Cerebellar cortex (tissue), 1 donor: ENCODE results near the gene IP6K3.

Source experiments
- DNase-seq: peaks from one replicate; pipeline ENCODE4 v3.0.0-alpha.2; 2015; ENCODE audit warnings: low spot score

Gene IP6K3

DNA sequence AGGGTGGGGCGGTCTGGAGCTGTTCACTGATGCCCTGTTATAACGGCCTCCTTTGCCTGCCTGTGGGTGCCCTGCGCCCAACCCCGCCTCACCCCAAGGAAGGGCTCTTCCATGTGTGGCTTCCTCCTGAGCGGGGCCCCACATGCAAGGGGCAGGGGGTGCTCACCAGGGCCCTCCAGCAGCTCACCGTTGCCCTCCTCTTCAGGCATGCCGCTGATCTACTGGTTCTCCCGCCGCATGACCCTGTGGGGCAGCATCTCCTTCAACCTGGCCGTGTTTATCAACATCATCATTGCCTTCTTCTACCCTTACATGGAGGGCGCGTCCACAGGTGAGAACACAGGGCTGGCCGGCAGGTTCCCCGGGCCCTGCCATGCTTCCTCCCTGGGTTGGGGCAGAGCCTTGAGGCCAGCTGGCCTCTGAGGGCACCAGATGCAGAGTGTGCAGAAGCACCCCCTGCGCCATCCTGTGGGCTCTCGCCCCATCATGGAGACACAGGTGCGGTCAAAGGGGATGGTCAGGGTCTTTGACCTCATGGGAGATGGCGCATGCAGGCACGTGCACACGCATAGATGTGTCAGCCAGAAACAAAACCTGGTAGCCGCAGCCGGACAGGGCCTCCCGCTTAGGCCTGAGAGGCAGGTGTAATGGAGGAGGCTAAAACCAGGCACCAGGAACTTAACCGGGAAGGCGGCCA lies 58.1 kb downstream of the IP6K3 start:
- DNase-seq, result no peak

DNA sequence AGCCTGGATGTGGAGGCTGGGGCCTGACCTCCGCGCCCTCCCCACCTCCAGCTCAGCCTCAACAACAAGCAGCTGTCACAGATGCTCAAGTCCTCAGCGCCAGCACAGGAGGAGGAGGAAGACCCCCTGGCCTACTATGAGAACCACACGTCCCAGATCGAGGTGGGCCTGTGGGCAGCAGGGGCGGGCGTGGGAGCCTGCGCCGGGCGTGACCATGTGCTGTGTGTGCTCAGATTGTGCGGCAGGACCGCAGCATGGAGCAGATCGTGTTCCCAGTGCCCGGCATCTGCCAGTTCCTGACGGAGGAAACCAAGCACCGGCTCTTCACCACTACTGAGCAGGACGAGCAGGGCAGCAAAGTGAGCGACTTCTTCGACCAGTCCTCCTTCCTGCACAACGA lies 58.7 kb downstream of the IP6K3 start:
- DNase-seq, result no peak

DNA sequence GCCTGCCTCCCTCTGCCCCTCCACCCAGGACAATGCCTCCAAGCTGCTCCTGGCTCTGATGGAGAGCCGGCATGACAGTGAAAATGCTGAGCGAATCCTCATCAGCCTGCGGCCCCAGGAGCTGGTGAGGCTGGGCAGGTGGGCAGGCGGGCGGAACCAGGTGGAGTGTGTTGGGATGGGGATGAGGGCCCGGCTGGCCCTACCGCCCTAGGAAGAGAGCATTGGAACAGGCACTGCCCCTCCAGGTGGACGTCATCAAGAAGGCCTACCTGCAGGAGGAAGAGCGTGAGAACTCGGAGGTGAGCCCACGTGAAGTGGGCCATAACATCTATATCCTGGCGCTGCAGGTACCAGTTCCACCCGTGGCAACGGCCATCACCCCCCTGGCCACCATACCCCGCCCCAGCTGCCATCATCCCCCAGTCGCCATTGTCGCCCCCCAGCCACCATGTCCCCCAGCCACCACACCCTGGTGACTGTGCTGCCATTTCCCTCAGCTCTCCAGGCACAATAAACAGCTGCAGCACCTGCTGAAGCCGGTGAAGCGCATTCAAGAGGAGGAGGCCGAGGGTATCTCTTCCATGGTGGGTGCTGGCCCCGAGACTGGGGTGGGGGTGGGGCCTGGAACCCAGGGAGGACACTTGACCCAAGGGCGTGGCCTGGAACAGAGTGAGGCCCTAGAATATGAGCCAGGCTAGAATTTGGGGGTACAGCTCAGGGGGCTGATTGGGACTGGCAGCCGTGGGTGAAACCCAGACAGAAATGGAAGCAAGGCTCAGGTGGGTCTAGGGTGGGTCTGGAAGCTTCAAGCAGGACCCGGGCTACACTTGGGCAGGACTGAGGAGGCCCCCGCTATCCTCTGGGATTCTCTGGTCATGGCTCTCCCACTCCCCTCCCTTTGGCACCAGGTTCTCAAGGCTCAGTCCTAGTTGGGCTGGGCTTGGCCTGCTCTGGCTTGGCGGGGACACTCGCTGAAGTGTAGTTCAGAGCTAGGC lies 59.4 kb downstream of the IP6K3 start:
- DNase-seq, result no peak

DNA sequence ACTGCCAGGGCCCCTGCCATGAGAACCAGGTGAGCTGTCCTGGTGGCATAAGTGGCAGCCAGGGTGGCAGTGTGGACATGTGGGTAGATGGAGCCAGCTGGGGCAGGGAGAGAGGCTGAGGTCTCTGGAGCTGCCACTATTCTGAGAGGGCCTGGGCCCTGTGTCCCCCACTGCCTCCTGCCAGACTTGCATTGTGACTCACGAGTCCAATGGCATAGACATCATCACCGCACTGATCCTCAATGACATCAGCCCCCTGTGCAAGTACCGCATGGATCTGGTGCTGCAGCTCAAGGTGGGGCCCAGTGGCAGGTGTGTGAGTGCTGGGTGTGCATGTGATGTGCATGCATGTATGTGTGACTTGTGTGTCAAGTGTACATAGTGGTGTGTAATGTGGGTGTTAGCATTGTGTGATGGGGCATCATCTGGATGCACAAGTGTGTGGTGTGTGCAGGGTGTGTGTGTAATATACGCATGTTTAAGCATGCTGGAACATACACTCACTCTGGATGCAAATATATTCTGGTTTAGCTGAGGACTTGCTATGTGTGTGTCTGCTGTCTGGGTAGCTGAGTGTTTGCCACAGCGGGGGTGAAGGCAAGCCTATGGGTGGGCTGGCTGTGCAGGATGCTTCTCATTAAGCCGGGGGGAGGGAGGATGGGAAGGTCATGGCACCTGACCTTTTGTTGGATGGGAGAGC lies 60.3 kb downstream of the IP6K3 start:
- DNase-seq, result no peak

DNA sequence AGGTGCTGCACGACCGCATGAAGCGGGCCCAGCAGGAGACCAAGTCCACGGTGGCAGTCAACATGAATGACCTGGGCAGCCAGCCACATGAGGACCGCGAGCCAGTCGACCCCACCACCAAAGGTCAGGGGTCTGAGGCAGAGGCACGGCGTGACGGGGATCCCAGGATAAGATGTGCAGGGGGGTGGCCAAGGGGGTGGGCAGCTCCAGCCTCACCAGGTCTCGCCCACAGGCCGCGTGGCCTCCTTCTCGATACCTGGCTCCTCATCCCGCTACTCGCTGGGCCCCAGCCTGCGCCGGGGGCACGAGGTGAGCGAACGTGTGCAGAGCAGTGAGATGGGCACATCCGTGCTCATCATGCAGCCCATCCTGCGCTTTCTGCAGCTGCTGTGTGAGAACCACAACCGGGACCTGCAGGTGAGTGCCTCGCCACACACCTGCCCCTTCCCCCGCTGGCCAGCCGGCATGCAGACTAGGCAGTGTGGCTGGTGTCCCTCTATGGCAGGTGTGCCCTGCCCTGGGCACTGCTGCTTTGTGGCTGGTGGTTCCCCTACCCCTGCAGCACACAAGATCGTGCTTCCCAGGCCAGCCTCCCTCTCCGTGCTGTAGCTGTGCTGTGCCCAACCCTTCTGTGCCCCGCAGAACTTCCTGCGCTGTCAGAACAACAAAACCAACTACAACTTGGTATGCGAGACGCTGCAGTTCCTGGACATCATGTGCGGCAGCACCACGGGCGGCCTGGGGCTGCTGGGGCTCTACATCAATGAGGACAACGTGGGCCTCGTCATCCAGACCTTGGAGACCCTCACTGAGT lies 61.1 kb downstream of the IP6K3 start:
- no peak for DNase-seq

DNA sequence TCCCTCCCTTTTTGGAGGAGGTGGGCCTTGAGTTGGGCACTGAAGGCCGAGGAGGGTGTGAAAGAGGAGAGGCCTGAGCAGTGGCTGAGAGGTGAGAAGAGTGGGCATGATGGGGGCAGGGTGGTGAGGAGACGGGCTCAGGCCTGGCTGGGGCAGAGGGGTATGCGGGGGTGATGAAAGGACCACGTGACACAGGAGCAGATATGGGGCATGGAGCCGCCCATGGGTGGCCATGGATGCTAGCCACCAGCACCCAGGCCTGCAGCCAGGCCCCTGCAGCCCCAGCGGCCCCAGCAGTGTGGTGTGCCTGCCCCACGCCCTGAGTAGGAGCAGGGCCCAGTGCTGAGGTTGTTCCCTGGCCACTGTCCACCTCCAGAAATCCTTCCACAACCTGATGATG lies 61.7 kb downstream of the IP6K3 start:
- DNase-seq, result no peak

DNA sequence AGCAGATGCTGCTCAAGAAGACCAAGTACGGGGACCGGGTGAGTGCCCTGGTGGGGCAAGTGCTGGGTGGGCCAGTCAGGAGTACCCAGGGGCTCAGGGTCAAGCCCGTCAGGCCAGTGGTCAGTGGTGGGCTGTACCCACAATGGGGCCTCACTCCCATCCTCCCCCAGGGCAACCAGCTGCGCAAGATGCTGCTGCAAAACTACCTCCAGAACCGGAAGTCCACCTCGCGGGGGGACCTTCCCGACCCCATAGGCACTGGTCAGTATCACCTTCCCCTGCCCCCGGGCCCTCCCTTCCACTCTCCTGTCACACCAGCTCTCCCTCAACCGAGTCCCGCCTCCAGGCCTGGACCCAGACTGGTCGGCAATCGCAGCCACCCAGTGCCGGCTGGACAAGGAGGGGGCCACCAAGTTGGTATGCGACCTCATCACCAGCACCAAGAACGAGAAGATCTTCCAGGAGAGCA lies 62.2 kb downstream of the IP6K3 start:
- no peak for DNase-seq

DNA sequence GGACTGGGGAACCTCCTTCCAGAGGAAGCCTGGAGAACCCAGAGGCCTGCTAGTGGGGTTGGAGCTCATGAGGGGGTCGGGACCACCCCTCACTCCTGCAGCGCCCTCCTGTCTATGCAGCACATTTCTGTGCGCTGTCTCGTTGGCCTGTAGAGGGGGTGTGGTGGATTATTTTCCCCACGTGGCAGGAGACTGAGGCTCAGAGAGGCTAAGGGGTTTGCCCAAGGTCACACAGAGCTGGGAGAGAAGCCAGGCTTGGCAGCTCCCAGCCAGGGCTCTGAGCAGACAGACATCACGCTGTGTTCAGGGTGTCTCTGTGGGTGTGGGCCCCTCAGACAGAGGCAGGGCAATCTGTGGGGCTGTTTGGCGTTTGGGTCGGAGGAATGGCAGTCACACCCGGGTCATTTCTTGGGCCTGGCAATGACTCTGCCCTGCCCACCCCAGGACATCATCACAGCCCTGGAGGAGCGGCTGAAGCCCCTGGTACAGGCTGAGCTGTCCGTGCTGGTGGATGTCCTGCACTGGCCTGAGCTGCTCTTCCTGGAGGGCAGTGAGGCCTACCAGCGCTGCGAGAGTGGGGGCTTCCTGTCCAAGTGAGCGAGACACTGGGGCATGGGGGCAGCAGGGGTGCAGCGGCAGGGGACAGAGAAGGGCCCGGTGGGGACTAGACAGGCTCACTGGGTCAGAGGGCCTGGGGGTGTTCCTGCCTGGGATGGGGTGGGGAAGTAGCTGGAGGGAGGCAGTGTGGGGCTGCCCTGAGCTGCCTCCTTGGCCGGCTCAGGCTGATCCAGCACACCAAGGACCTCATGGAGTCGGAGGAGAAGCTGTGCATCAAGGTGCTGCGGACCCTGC lies 62.9 kb downstream of the IP6K3 start:
- no peak for DNase-seq

DNA sequence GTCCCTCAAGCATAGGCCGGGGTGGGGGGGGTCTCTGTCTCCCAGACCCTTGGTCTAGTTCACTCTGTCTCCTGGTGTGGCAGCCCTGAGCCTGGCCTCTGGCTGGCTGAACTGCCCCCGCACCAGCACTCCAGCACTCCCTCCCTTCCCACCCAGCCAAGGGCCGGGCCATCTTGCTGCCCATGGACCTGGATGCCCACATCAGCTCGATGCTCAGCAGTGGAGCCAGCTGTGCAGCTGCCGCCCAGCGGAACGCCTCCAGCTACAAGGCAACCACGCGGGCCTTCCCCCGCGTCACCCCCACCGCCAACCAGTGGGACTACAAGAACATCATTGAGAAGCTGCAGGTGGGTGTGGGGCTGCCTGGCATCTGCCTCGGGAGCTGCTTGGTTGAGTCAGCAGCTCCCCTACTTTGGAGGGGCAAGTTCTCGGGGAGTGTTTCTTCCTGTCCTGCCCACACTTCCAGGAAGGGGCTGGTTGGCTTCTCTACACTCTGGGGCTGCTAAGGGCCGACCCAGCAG lies 63.6 kb downstream of the IP6K3 start:
- no peak for DNase-seq

DNA sequence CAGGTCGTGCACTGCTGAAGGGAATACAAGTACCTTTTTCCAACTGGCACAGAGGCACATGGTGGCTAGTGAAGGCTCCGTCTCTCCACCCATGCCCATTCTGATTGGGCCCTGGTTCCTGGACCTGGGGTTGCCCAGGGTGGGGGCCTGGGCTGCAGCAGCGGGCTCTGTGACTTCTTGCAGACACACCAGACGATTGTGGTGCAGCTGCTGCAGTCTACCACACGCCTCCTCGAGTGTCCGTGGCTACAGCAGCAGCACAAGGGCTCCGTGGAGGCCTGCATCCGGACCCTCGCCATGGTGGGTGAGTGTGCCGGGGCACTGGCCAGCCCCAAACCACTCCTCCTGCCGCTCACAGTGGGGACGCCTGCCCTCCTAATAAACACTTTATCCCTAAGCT lies 64.4 kb downstream of the IP6K3 start:
- DNase-seq, result no peak

DNA sequence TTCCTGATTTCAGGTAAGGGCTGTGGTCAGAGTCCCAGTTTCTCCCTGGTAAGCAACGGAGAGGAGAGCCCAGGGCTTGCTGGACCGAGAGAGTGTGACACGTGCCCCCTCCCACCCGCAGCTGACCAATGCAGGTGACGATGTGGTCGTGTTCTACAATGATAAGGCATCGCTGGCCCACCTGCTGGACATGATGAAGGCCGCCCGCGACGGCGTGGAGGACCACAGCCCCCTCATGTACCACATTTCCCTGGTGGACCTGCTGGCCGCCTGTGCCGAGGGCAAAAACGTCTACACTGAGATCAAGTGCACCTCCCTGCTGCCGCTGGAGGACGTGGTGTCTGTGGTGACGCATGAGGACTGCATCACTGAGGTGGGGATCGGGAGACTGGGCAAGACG lies 66.9 kb downstream of the IP6K3 start:
- no peak for DNase-seq

DNA sequence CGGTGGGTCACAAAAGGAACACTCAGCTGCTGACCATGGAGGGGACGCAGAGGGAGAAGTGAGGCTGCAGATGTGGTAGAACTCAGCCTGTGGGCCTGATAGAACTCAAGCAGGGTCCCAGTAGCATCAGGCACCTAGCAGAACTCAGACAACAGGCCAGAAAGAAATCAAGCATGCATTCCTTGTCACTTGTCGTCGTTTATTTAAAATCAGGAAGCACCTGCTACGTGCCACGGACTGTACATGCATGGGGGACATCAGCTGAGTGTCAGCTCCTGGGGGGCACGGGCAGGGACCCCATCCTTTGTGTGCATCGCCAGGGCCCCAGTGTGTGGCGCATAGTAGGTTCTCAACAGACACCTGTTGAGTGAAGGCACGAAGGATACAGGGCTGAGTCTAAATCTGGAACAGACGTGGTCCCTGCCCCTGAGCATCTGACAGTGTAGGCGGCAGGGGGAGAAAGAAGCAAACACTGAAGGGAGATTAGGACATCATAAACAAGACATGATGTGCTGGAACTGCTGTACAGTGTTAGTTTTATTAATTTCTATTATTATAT lies 67.7 kb downstream of the IP6K3 start:
- no peak for DNase-seq

DNA sequence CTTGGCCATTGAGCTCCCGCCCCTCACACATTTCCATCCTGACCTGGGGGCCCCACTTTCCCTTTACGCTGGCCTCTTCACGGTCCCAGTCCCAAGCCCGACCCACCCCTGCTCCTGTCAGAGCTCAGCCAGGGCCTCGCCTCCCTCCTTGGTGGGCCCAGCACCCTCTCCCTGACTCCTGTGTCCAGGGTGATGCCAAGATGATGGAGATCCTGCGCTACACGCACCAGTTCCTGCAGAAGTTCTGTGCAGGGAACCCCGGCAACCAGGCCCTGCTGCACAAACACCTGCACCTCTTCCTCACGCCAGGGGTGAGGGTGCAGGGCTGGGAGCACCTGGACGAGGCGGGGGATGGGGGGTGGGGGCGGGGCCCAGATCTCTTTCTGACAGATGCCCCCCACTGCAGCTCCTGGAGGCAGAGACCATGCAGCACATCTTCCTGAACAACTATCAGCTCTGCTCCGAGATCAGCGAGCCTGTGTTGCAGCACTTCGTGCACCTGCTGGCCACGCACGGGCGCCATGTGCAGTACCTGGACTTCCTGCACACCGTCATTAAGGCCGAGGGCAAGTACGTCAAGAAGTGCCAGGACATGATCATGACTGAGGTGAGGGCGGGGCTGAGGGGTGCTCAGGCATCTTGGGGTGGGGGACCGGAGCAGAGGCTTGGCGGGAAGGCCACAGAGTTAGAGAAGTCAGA lies 68.3 kb downstream of the IP6K3 start:
- DNase-seq, result no peak

DNA sequence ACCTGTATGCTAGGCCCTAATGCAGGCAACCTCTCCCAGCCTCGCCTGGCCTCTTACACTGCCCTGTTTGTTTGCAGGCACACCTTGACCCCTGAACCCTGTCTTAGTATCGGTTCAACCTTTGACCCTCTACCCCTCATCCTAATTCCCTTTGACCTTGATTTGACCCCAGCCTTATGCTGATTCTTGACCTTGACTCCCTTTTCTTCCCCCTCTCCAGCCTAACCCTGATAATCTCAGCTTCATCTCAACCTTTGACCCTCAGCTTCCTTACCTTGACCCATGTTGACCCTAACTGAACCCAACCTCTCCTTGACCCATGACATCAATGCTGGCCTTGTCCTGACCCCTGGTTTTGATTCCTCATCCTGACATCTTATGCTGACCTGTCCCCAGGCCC lies 69.0 kb downstream of the IP6K3 start:
- no peak for DNase-seq

DNA sequence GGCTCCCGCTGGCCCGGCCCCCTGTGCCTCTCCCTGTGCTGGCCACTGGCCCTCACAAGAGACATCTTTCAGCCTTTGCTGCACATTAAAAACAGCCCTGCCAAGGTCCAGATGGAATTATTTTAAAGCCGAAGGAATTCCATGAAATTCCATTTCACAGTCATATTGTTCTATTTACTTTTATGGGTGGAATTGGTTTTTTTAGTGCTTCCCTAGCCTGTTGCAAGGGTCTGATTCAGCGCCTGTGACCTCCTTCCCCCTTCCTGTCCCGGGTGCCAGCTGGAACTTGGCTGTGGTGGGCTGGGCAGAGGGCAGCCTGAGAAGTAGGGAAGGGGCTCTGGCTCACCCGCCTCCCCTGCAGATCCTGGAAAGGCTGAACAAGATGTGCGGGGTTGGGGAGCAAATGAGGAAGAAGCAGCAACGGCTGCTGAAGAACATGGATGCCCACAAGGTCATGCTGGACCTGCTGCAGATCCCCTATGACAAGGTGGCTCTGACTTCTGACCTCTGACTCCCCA lies 69.5 kb downstream of the IP6K3 start:
- DNase-seq, result no peak

DNA sequence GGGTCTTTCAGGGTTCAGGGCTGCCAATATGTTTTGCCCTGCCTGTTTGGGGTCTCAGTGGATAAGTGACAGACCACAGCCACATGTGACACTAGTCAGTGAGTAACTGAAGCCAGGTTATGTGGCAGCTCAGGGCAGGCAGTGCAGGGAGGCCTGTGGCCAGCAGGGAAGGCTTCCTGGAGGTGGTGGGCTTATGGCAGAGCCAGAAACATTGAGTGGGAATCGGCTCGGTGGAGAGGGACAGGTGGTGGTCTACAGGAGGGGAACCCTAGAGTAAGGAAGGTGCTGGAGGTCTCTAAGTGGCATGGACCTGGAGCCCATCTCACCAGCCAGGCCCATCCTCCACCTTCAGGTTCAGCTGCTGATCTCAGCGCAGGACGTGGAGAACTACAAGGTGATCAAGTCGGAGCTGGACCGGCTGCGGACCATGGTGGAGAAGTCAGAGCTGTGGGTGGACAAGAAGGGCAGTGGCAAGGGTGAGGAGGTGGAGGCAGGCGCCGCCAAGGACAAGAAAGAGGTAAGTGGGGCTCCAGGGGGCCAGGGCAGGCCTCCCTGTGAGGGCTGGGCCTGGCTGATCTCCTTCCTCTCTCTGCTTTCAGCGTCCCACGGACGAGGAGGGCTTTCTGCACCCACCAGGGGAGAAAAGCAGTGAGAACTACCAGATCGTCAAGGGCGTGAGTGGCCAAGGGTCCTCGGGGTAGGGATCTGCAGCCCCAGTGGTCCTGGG lies 70.1 kb downstream of the IP6K3 start:
- DNase-seq, result no peak

DNA sequence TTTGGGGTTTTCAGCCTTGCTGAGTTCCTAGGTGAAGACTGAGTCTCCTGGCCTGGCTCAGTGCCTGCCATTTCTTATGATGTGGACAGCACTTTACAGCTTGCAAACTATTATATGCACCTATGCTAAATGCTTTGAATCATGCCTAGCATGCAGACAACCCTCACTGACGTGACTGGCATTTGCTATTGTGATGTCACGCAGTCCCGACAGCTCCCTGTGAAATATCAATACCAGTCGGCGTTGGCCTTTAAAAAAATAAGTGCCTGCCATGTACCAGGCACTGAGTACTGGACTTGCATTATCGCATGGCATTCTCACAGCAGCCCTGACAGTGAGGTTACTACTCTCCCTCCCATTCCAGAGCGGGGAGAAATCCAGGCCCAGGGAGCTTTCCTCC lies 70.7 kb downstream of the IP6K3 start:
- DNase-seq, result no peak

DNA sequence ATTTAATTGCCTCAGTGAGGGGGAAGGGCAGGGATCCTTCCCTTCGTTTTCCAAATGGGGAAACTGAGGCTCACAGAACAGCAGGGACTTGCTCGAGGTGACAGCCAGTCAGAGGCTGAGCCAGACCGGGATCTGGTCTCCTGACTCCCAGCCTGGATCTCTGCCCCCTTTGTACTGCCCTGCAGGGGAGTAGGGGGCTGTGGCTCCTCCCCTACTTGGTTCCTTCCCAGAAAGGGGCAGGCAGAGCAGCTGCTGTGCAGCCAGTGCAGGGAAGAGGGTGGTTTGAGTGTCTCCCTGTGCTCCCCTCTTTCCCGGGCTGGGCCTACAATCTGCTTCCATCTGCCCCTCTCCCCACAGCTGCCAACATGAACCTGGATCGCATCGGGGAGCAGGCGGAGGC lies 72.9 kb downstream of the IP6K3 start:
- no peak for DNase-seq

DNA sequence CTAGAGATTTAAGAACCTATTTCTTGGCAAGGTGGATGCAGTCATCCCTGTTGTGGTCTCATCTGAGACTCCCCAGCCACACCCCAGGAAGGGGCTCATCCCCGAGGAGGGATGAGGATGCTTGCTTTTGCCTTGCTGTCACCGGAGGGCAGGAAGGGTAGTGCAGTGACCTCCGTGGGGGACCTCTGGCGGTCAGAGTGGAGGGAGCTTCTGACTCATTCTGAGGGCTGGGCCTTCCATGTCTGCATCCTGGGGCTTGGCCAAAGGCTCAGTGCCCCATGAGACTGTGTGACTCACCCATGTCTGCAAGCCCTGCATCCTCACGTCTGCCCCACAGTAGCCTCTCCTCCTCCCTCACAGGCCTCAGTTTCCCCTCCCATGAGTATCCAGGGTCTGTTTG lies 73.9 kb downstream of the IP6K3 start:
- DNase-seq, result no peak
